Mammary epithelial cell (primary cell): ENCODE results near the gene PTPRM.

Experiments
- EZH2 ChIP-seq: IDR thresholded peaks from 2 replicates; pipeline ENCODE4 v1.6.1; 2012; ENCODE audit warnings: low read length, inconsistent platforms, borderline replicate concordance
- TF ChIP-seq, protein P1 (sequence below), 2 donors: IDR thresholded peaks in 1 of 2; conservative IDR thresholded peaks in 1 of 2; 2 replicates each; pipeline ENCODE4 v1.5.1; 2011 to 2012; ENCODE audit warnings: inconsistent platforms in 2 of 2, low read length in 2 of 2, mild to moderate bottlenecking in 2 of 2, control low read depth in 1 of 2, low read depth in 1 of 2; ENCODE audit not compliant: insufficient read depth in 1 of 2; ENCODE audit errors: extremely low read depth in 1 of 2

DNA sequence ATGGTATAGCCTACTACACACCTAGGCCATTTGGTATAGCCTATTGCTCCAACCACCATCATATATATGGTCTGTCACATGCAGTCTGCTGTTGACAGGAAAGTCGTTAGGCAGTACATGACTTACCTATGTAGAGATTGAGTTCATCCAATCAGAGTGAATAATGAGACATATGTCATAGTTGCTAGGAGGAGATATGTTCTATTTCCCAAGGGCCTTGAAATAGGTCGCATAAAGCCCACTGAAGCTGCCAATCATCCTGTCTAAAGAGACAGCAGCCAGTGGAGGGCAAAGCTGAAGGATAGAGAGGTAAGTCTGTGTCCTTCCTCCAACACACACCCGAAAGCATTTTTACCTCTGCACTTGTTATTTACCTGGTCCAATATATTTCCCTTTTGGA, 263.4 kb downstream of the PTPRM start:
- TF ChIP-seq, protein P1, sequence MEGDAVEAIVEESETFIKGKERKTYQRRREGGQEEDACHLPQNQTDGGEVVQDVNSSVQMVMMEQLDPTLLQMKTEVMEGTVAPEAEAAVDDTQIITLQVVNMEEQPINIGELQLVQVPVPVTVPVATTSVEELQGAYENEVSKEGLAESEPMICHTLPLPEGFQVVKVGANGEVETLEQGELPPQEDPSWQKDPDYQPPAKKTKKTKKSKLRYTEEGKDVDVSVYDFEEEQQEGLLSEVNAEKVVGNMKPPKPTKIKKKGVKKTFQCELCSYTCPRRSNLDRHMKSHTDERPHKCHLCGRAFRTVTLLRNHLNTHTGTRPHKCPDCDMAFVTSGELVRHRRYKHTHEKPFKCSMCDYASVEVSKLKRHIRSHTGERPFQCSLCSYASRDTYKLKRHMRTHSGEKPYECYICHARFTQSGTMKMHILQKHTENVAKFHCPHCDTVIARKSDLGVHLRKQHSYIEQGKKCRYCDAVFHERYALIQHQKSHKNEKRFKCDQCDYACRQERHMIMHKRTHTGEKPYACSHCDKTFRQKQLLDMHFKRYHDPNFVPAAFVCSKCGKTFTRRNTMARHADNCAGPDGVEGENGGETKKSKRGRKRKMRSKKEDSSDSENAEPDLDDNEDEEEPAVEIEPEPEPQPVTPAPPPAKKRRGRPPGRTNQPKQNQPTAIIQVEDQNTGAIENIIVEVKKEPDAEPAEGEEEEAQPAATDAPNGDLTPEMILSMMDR (conservative IDR thresholded peaks at IDR 0.05 in 1 of 2, IDR thresholded peaks at IDR 0.05 in 1 of 2; ENCODE audit: extremely low read depth in 1 of 2, insufficient read depth in 1 of 2, low read depth in 1 of 2, low read length in 2 of 2) = no peak
- TF ChIP-seq EZH2 = no peak
